VCaP (cell line): ENCODE measurements around the gene PXYLP1.

Source experiments
- H3K27ac ChIP-seq: fragments of 450-650 bp; 2 replicates; pipeline ENCODE4 v1.5.1; 2017
- TF ChIP-seq, protein P1 (sequence below): fragments of 450-650 bp; conservative IDR thresholded peaks from 2 replicates; pipeline ENCODE4 v1.5.1; 2017; ENCODE audit warnings: mild to moderate bottlenecking, moderate library complexity

The PXYLP1 gene

GRCh38 chr3:141228395-141228794, 3.2 kb upstream of the PXYLP1 start:
- peak overlapping the region; percentile 66 for H3K27ac ChIP-seq
- TF ChIP-seq, protein P1, sequence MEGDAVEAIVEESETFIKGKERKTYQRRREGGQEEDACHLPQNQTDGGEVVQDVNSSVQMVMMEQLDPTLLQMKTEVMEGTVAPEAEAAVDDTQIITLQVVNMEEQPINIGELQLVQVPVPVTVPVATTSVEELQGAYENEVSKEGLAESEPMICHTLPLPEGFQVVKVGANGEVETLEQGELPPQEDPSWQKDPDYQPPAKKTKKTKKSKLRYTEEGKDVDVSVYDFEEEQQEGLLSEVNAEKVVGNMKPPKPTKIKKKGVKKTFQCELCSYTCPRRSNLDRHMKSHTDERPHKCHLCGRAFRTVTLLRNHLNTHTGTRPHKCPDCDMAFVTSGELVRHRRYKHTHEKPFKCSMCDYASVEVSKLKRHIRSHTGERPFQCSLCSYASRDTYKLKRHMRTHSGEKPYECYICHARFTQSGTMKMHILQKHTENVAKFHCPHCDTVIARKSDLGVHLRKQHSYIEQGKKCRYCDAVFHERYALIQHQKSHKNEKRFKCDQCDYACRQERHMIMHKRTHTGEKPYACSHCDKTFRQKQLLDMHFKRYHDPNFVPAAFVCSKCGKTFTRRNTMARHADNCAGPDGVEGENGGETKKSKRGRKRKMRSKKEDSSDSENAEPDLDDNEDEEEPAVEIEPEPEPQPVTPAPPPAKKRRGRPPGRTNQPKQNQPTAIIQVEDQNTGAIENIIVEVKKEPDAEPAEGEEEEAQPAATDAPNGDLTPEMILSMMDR, result peak; percentile 55; the same call in 1 of the 2 replicates

DNA sequence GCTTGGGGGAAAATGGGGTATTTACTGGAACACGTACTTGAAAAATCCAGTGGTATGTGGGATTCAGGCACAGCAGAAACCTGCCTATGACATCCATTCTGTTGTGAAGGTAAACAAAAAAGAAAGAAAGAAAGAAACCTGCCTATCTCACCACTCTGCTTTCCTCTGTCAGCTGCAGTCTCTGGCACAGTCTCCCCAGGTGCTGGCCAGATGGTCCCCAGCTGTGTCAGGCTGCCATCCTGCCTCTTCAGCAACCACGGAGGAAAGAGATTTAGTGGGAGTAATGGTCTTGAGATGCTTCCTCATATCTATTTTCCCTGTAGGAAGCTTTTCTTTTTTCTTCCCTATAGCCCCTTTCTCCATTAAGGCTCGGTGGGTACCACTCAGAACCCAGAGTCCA, 2.5 kb upstream of the PXYLP1 start:
- H3K27ac ChIP-seq, result peak overlapping the region; percentile 66
- TF ChIP-seq, protein P1, result no peak

DNA sequence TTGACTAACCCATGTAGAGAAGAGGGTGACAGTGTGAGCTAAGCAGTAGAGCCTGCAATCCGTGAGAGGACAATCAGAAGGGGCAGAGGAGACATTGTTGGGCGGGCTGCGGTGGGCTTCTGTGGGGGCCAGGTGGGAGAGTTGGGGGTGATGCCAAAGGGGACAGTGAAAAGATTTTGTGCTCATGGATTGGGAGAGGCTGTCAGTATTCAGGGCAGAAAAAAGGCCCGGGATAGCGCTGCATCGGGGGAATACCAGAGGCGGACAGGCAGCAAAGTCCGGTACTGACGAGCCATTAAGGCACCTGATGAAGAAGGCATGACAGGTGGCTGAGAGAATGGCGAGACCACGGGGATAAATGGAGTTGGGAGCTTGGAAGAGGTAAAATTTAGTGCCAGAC, 1.3 kb upstream of the PXYLP1 start:
- TF ChIP-seq, protein P1, result no peak
- no peak overlapping the region; the same call in 1 of the 2 replicates for H3K27ac ChIP-seq

- H3K27ac ChIP-seq, result peak overlapping the region; percentile 76
Measured at GRCh38 chr3:141231952-141232823, 563 bp downstream of the PXYLP1 start.

DNA sequence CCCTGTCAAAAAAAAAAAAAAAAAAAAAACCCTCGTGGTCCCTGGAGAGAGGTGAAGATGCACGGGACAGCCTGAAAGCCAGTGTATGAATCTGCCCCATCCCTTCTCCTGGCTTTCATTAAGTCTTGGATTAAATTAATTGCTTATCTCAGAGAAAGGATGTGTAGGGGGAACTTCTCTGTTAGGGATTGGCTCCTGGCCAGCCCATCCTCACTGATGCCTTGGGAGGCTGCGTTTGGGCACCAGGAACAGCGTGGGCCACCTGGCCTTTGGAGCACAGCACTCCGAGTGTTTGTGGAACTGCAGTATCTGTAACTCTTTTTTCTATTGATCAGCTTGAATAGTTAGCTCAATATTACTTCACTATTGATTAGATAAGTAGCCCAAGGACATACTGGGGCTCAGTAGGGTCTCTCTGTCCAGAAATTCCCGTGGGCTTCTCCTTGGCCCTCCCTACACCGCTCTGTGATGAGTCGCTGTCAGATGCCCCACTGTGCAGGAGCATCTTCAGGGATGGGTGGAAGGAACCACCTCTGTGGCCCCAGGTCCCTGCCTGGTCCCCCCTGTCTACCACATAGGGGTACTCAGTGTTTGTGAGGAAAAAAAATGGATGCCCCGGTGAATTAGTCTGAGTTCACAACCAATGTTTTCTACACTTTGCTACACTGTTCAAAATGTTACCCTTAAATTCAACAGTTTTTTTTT, 2.0 kb downstream of the PXYLP1 start:
- no peak overlapping the region for H3K27ac ChIP-seq
- TF ChIP-seq, protein P1, result no peak

More at GRCh38 chr3:141231952-141232823, 563 bp downstream of the PXYLP1 start:
- TF ChIP-seq, protein P1, result no peak; the same call in none of the 2 replicates

- TF ChIP-seq, protein P1, result no peak
- H3K27ac ChIP-seq, result no peak overlapping the region
Measured at GRCh38 chr3:141234283-141234682, 2.7 kb downstream of the PXYLP1 start.

DNA sequence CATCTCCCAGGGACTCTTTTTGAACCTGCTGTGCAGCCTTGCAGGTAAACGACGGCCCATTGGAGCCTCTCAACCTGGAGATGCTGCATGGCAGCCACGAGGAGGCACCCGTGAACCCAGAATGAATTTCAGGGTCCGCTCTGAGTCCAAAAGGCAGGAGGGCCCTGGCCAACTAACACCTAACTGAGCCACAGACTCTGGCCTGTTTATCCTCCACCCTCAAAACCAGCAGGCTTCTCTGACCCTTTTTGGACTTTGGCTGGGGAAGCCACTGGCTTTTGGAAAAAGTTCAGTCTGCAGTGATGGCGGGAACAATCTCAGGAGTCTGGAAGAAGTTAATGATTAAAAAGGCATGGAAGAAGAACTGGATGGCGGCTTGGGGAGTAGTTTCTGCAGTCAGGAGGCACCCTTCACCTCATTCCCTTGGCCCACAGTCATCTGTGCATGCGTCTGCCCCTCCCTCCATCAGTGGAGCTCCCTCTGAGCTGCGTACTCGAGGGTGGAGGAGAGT, 4.1 kb downstream of the PXYLP1 start:
- no peak overlapping the region for H3K27ac ChIP-seq
- TF ChIP-seq, protein P1, result no peak
